ENCODE measurements around the gene LECT2. TPM values are rescaled to one million over a fixed set of nuclear protein-coding genes. Genes with fewer than 3 reads are reported as not detected.

The LECT2 gene
- total and polyA plus RNA-seq, 2 experiments from 2014 or later = 0.45 TPM; not detected in 1

- TF ChIP-seq ZNF462 (CRISPR knock-in tag; IDR thresholded peaks at IDR 0.05) (no peak), CREB1 (CRISPR knock-in tag; IDR thresholded peaks at IDR 0.05; ENCODE audit: low read depth) (no peak), STAT1 (IDR thresholded peaks at IDR 0.05; ENCODE audit: unreplicated experiment) (no peak), REST (IDR thresholded peaks at IDR 0.05; ENCODE audit: unreplicated experiment) (no peak)
These were observed 31.6 kb upstream of the LECT2 start (continued) for GRCh38 chr5:135986401-135986800.

- H3K27ac Mint-ChIP-seq = no peak overlapping the region
- no peak overlapping the region for H3K4me2 ChIP-seq
These were observed 31.2 kb upstream of the LECT2 start for GRCh38 chr5:135985951-135986350.

More at GRCh38 chr5:135985951-135986350, 31.2 kb upstream of the LECT2 start:
- no peaks in the 10 kb centered on the region for H3K79me2 ChIP-seq (replicated peaks; ENCODE audit: insufficient read depth)
- no peak overlapping the region for H3K4me3 ChIP-seq
- Mint-ChIP-seq H3K4me3 (no peak overlapping the region), H3K9me3 (no peaks in the 10 kb centered on the region), H3K4me1 (peaks cover 2% of the 10 kb centered on the region; the same call in 1 of the 3 replicates), H3K36me3 (ENCODE audit: low read depth) (no peaks in the 10 kb centered on the region), H3K27me3 (ENCODE audit: insufficient read depth, low read depth, poor library complexity) (no peaks in the 10 kb centered on the region)
- H3F3A ChIP-seq (replicated peaks; ENCODE audit: low read depth) = no peaks in the 10 kb centered on the region
- no peak overlapping the region for H3K27ac ChIP-seq (ENCODE audit: low read depth)
- H3K4me1 ChIP-seq (ENCODE audit: insufficient read depth) = no peaks in the 10 kb centered on the region
- no peak for TF ChIP-seq CREB1 (CRISPR knock-in tag; IDR thresholded peaks at IDR 0.05; ENCODE audit: low read depth)
- TF ChIP-seq EZH2 (IDR thresholded peaks at IDR 0.05; ENCODE audit: low read depth, unreplicated experiment) = no peak
- TF ChIP-seq ETS1 (IDR thresholded peaks at IDR 0.05) = no peak
- no peak for TF ChIP-seq ZNF331 (CRISPR knock-in tag; IDR thresholded peaks at IDR 0.05; ENCODE audit: low read depth)
- no peak for TF ChIP-seq JUNB (IDR thresholded peaks at IDR 0.05; ENCODE audit: unreplicated experiment)
- no peaks in the 10 kb centered on the region for H3K27me3 ChIP-seq (ENCODE audit: insufficient read depth)
- H2AFZ ChIP-seq = no peak overlapping the region
- H3K36me3 ChIP-seq (ENCODE audit: insufficient read depth) = no peaks in the 10 kb centered on the region
- H4K20me1 ChIP-seq (replicated peaks; ENCODE audit: insufficient read depth) = 0 out of 2 replicates have a peak, but pooled peaks cover 3% of the 10 kb centered on the region
- no peaks in the 10 kb centered on the region for H3K9me2 ChIP-seq (ENCODE audit: insufficient read depth)
- ATAC-seq = no peak
- DNase-seq (ENCODE audit: low spot score) = no peak
